Measurements from ENCODE around the gene SLC34A1.

DNA sequence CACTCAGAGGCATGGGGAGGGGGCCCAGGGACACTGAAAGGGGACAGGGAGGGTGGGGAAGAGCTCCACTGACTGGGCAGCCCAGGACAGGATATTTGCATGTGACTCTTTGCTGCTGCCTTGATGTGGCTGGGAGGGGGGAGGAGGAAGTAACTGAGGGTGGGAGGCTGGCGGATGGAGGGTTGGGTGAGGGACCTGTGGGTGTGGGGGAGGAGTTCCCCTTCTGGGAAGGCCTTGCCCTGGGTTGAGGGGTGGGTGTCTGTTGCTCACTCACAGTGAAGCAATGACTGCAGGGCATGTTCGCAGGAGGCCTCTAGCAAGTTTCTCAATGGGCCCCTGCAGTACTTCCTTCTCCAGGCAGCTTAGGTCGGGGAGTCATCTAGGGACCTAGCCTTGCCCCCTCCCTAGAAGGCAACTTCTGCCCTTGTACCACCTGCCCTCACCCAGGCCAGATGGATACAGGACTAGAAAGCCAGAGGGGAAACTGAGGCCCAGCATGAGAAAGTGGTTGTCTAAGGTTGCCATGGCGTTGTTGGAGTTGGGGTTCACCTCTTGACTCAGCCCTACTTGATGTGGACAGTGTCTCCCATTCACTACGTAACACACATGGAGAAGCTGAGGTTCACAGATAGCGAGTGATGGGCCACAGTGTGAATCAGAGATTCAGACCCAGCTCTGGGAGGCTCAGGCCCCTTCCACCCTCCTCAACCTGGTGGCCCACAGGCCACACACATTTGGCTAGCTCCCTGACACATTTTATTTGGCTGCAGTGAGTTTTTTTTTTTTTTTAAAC lies 45.2 kb downstream of the SLC34A1 start:
- TF ChIP-seq, protein P1, sequence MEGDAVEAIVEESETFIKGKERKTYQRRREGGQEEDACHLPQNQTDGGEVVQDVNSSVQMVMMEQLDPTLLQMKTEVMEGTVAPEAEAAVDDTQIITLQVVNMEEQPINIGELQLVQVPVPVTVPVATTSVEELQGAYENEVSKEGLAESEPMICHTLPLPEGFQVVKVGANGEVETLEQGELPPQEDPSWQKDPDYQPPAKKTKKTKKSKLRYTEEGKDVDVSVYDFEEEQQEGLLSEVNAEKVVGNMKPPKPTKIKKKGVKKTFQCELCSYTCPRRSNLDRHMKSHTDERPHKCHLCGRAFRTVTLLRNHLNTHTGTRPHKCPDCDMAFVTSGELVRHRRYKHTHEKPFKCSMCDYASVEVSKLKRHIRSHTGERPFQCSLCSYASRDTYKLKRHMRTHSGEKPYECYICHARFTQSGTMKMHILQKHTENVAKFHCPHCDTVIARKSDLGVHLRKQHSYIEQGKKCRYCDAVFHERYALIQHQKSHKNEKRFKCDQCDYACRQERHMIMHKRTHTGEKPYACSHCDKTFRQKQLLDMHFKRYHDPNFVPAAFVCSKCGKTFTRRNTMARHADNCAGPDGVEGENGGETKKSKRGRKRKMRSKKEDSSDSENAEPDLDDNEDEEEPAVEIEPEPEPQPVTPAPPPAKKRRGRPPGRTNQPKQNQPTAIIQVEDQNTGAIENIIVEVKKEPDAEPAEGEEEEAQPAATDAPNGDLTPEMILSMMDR (IDR thresholded peaks at IDR 0.05): no peak
- TF ChIP-seq EZH2 (IDR thresholded peaks at IDR 0.05; ENCODE audit: borderline replicate concordance, insufficient read depth, low read depth, low read length, poor library complexity, severe bottlenecking): no peak
